ENCODE results near the gene MGAT4B.

- TF ChIP-seq CTCF (conservative IDR thresholded peaks at IDR 0.05; ENCODE audit: low read length), result no peak
- no peak for TF ChIP-seq EZH2phosphoT487 (IDR thresholded peaks at IDR 0.05; ENCODE audit: borderline replicate concordance, low read depth, low read length)
Observed at GRCh38 chr5:179753971-179754370, 52.7 kb downstream of the MGAT4B start.
